NCI-H187 (cell line): Measurements from ENCODE around the gene TSR3.

Experiments
- DNase-seq, 2 experiments: peaks; one replicate each; lab custom pipeline; 2025; lab: John Stamatoyannopoulos, UW

TSR3 gene

DNA sequence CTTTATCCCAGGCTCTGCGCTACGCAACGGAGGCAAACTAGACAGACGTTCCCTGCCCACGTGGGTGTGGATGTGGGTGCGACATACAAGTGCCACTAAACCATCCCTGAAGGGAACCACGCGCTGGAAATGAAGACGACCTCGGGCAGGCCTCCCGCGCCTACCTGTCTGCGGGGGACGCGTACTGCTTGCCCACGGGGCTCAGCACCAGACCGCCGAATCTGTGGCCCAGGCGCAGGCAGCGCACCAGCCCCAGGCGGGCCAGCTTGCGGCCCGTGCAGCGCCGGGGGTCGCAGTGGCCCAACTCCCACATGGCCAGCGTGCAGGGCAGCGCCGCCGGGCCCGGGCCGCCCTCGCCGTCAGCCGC is 480 bp downstream of the TSR3 start:
- no peak for DNase-seq

DNA sequence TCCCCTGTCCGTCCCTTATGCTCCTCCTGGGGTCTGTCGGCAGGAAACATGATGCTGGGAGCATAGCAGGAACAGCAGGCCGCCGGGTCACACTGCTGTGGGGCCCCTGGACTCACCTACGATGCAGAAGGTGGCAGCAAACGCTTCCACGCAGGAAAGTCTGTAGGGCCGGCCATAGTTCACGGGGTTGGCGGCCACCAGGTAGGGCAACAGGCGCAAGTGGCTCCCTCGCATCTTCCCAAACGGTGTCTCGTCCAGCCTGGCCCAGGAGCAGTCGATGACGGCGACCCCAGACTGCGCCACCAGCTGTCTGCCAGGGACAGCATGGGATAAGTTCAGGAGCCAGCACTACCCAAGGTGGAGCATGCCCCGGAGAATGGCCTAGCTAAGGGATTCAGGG is 987 bp downstream of the TSR3 start:
- DNase-seq: no peak

DNA sequence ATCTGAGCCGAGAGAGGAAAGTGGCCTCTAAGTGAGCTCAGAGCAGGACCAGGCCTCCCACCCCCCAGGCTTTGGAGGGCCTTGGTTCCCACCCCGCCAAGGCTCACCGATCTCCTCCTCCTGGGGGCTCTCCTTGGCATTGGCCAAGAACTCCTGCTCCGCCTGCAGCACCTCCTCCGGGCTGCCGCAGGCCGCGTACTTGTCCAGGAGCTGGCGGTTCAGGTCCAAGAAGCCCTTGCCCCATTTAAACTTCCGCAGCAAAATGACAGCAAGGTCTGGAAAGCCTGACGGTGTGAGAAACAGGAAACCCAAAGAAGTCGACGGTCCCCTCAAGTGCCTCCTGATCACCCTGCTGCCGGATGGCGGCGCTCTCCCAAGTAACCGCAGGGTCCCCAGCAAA is 1.7 kb downstream of the TSR3 start:
- DNase-seq: no peak

DNA sequence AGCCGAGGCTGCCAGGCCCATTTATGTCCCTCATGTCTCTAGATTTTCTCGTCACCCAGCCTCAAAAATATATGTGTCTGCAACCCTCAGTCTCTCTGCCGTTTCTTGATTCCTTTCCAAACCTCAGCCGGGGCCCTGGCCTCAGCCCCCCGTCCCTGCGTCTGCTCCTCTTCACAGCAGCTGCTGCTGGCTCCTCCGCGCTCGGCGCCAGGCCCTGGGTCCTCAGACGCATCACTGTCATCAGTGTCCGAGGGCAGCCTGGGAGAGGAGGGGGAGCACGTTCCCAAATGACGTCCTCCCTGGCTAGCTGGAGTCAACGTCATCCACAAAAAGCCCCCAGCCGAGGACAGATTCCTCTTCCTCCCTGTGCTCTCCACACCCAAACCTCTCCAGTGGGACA is 2.3 kb downstream of the TSR3 start:
- DNase-seq: no peak

DNA sequence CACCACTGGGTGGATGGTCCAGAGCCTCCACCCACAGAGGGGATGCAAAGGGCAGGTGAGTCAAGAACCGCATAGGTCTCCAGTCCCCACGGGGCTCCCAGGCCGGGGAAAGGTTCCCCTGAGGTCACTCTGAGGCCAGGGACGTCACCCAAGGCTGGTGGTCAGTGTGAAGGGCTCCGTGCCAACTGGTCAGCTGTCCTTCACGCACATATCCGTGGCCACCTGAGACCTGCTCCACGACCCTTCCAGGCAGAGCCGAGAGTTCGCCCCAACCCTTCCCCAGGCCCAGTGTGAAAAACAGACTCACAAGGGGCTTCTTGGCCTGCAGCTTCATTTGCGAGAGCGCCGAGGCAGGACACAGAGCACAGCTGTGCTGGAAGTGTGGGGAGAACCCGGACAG is 2.8 kb downstream of the TSR3 start:
- no peak for DNase-seq

DNA sequence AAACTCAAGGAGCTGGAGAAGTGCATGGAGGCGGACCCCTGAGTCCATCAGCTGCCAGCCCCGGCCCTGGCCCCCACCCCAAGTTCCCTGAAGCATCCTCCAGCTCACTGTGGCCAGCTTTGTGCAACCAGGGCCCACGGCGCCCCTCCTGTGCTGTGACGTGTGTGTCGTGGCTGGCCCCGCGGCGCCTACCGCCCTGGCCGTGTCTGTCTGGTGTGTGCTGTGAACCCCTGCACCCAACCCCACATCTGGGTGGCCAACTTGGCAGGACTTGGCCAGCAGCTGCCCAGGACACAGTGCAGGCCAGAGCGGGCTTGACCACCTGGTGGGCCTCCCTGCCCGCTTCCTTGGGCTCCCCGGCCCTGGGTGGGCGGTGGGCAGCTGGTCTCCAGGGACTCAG is 3.2 kb downstream of the TSR3 start:
- no peak for DNase-seq

DNA sequence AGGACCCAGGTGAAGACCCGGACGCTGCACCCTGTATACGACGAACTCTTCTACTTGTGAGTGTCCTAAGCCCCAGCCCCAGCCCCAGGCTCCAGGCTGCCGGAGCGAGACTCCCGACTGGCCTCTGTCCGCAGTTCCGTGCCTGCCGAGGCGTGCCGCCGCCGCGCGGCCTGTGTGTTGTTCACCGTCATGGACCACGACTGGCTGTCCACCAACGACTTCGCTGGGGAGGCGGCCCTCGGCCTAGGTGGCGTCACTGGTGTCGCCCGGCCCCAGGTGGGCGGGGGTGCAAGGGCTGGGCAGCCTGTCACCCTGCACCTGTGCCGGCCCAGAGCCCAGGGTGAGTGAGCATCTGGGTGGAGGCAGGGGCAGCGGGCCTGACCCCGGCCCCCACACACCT is 3.7 kb downstream of the TSR3 start:
- DNase-seq: no peak

DNA sequence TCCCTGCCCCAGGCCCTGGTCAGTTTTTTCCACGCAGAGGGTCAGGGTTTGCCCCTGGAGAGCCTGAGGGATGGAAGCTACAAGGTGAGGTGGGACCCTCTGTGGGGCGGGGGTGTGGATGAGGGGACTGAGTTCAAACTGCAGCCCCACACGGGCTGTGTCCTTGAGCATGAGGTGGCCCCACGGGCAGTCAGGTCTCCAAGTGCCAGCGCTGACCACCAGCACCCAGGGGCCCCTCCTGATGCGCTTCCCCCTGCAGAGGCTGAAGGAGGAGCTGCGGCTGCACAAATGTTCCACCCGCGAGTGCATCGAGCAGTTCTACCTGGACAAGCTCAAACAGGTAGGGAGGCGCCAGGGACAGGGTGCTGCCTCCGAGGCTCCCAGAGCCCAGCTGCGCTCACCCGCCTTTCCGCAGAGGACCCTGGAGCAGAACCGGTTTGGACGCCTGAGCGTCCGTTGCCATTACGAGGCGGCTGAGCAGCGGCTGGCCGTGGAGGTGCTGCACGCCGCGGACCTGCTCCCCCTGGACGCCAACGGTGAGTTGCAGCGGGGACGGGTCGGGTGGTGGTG is 4.3 kb downstream of the TSR3 start:
- no peak for DNase-seq

DNA sequence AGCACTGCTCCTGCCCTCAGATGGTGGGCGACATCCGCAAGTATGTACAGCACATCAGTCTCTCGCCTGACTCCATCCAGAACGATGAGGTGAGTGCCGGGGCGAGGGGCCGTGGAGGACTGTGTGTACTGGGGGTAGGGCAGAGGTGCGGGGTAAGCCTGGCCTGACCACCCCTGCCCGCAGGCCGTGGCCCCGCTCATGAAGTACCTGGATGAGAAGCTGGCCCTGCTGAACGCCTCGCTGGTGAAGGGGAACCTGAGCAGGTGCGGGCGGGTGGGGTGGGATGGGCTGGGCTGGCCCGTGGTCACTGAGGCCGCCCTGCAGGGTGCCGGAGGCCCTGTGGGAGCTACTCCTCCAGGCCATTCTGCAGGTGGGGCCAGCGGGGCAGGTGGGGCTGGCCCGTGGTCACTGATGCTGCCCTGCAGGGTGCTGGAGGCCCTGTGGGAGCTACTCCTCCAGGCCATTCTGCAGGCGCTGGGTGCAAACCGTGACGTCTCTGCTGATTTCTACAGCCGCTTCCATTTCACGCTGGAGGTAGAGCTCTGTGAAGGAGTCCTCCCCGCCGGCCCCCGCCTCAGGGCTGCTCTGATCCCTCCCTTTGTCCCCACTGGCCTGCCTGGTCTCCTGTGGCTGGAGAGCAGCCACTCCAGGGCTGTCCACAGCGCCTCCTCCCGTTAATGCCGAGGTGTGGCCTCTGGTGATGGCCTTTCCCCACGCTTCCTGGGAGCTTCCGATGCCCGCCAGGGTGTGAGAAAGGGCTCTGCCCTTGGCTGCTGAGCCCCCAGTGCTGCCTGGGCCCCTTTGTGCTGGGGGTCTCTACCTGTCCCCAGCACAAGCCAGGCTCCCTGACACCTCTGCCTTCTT is 5.0 kb downstream of the TSR3 start:
- no peak for DNase-seq

DNA sequence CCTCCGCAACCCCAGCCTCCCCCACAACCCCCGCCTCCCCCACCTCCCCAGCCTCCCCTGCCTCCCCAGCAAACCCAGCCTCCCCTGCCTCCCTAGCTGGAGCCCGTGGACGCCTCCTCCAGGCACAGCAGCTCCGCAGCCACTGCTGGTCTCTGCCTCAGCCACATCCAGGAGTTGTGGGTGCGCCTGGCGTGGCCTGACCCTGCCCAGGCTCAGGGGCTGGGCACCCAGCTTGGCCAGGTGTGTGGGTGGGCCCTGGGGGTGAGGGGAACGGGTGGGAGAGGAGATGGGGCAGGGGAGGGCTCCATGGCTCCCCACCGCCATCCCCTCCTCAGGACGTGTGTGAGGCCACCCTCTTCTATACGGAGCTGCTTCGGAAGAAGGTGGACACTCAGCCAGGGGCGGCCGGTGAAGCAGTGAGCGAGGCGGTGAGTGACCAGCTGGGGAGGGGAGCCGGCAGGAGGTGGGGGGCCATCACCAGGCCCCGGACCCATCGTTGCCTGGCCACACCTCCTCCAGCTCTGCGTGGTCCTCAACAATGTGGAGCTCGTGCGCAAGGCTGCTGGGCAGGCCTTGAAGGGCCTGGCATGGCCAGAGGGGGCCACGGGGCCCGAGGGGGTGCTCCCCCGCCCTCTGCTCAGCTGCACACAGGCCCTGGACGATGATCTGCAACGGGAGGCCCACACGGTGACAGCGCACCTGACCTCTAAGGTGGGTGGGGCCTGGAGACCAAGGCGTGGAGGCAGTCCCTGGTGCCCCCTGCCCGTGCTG is 5.8 kb downstream of the TSR3 start:
- DNase-seq: no peak

DNA sequence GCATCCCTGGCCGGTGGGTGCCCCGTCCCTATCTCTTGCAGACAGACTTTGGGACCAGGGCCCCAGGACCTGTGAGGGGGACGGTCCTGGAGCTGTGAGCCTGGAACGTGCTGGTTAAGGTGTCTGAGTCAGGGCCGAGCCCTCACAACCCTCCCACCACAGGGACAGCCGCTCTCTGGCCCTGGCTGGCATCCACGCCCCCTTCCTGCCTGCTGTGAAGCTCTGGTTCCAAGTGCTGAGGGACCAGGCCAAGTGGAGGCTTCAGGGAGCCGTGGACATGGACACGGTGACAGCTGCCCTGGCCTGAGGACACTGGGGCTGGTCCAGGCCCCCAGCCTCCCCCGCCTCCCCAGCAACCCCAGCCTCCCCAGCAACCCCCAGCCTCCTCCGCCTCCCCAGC is 6.6 kb downstream of the TSR3 start:
- DNase-seq: no peak

DNA sequence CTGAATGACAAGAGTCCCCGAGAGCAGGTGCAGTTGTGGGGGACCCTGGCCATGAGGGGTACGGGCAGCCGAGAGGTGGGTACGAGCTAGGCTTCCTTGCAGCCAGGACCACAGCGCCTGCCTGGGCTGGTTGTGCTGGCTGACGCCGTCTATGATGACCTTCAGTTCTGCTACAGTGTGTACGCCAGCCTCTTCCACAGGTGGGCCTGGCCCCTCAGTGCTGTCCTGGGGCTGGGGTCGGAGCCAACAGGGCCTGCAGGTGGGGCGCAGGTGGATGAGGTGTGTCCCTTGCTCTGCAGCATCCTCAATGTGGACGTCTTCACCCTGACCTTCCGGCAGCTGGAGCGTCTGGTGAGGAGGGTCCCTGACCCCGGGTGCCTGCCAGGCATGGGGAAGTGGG is 7.2 kb downstream of the TSR3 start:
- DNase-seq: no peak

DNA sequence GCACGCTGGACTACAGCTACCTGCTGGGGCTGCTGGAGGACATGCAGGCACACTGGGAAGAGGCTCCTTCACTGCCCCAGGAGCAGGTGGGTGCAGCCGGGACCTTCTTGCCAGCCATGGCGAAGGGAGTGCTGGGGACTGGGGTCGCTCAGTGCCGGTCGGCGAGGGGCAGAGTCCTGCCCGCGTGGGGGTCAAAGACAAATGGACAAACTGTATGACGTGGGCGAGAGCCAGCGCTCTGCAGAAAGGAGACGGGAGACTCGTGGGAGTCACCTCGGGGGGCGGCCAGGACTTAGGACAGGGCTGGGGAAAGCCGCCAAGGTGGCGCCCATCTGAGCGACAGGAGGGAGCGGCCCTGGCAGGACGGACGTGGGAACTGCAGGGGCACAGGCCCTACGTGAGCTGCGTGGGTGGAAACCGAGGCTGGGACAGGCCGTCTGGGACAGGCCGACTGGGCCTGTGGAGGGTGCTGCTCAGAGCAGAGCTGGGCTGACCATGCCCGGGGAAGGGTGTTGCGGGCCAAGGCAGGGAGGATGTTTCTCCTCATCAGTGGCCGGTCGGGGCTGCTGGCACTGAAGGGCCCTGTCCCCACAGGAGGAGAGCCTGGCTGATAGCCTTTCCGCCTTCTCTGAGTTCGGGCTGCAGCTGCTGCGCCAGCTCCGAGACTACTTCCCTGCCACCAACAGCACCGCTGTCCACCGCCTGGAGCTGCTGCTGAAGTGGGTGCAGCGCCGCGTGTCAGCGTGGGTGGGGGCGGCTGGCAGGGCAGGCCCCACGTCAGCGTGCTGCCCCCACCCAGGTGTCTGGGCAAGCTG is 8.0 kb downstream of the TSR3 start:
- no peak for DNase-seq

DNA sequence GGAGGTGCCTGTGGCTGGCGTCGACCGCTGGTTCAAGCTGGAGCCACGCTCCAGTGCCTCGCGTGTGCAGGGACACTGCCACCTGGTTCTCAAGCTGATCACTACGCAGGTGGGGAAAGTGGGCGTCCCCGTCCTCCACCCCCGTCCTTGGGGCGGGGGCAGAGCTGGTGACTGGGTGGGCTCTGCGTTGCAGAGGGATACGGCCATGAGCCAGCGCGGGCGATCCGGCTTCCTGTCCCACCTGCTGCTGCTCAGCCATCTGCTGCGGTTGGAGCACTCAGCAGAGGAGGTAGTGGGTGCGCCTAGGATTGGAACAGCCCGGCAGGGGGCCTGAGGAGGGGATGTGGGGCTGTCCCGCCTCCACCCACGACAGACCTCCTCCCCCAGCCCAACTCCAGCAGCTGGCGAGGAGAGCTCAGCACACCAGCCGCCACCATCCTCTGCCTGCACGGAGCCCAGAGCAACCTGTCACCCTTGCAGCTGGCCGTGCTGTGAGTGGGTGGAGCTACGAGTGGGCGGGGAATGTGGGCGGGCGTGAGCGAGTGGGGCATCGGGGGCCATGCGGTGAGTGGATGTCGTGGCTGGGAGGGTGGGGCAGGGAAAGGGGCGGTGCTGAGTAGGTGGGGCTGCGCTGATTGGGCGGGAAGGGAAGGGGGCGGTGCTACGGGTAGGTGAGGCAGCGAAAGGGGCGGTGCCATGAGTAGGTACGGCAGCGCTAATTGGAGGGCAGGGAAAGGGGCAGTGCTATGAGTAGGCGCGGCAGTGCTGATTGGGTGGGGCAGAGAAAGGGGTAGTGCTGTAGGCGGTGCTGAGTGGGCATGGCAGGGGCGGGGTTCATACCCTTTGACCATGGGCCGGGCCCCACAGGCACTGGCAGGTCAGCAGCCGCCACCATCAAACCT is 8.9 kb downstream of the TSR3 start:
- peak; percentile 99 for DNase-seq

DNA sequence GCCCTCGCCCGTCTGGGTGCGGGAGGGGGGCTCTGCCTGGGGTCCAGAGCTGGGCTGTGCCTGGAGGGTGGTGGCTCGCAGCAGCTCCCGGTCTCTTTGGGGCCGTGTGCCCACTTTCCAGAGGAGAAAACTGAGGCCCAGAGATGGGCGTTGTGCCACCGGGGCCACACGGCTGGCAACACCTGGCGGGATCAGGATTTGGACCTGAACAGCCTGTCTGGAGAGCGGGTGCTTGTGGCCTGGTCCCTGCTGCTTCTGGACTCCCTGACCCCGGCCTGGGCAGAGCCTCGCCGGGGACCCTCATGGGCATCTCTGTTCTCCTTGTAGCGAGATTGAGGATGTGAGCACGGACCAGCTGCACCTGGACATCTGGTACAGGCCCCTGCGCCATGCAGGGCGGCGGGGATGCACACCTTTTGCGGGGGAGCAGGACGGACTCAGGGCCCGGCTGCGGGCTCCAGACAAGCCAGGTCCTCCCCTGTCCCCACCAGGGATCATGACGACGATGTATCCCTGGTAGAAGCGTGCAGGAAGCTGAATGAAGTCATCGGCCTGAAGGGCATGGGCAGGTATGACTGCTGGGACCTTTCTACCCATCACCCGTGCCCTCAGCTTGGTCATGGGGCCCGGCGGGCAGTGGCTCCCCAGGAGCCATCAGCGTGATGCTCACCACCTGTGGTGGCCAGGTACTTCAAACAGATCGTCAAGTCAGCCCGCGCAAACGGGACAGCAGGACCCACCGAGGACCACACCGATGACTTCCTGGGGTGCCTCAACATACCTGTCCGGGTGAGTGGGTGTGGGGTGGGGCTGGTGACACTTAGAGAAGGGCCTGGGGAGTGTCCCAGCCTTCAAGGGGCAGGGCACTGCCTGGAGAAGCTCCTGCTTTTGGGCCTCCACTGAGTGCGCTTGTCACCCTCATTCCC is 9.9 kb downstream of the TSR3 start:
- DNase-seq: no peak

DNA sequence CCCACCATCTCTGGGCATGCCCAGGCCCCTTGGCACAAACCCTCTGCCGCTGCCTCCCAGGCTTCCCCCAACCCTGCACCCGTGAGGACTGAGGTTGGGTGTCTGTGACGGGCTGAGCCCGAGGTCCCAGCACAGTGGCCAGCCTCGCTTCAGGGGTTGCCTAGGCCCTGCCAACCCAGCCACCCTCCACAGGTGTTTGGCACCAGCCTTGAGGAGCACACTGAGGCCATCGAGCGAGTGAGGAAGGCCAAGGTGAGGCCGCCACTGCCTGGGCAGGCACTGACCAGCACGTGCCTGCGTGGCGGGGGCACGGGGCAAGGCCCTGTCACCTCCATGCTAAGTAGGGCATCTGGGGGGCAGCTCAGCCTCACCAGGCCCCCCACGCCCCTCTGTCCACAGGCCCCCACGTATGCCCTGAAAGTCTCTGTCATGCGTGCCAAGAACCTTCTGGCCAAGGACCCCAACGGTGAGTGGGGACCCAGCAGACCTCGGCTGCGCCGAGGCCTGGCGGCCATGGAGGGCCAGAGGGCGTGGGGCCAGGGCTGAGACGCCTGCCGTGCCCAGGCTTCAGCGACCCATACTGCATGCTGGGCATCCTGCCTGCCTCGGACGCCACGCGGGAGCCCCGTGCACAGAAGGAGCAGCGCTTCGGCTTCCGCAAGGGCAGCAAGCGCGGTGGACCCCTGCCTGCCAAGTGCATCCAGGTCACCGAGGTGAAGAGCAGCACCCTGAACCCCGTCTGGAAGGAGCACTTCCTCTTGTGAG is 10.8 kb downstream of the TSR3 start:
- DNase-seq: no peak

DNA sequence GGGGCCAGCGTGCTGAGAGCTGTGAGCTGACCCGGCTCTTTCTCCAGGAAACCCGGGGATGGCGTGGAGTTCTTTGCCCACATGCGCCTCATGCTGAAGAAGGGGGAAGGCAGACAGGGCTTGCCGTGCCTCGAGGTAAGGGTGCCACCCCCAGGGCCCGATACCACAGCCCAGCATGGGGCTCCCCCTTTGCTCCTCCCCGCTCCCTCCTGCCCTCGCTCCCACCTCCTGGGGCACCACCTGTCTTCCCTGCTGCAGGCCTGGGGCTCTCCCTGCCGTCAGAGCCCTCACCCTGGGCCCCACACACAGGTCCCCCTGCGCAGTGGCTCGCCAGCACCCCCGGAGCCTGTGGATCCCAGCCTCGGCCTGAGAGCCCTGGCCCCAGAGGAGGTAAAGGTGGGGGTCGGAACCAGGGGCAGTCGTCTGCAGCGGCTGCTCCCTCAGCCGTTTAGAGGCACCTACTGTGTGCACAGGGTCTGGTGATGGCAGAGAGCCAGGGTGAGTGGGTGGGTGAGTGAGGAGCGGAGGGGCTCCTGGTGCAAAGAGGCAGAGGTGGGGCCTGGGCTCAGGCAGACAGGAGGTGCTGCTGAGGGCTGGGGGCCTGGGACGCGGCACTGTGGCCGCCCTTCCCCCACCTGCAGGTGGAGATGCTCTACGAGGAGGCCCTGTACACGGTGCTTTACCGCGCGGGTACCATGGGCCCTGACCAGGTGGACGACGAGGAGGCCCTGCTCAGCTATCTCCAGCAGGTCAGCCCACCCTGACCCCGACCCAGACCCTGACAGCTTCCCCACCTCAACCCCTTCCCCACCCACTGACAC is 12.6 kb downstream of the TSR3 start:
- DNase-seq: no peak

DNA sequence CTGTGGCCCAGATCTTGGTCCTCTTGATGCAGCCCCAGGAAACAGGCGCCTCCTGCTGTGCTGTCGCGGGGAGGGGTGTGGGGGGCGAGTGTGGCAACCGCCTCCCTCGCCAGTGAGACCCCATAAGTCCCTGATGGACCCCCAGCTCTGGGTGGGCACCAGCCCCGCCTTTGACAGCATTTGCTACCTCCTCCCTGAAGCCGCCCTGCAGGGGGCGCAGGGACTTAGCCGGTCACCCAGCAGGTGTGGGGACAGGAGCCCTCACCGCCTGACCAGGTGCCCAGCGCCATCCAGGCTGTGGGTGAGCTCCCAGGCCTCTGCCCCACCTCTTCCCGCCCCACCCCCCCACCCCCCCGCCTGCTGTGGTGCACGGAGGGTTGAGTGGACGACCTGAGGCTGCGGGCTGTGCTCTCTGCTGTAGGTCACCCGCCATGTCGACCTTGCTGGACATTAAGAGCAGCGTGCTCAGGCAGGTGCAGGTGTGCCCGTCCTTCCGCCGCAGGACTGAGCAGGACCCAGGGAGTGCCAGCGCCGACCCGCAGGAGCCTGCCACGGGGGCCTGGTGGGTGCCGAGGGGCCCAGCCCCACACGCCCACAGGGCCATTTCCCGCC is 13.5 kb downstream of the TSR3 start:
- DNase-seq: no peak
